Mucosa of stomach (tissue), 1 donor: ENCODE measurements around the gene KDELR1.
"Not testable (repeated sequence)": the region's sequence is repeated elsewhere in the genome, so short reads cannot be mapped to it uniquely, and the experiment has no call there.

Experiments used
- H3K27me3 ChIP-seq: one replicate; pipeline ENCODE4 v1.7.0; 2013; ENCODE audit warnings: mild to moderate bottlenecking, low read length; ENCODE audit not compliant: control insufficient read depth, insufficient read depth
- H3K36me3 ChIP-seq: one replicate; pipeline ENCODE4 v1.7.0; 2013; ENCODE audit warnings: low read length; ENCODE audit not compliant: control insufficient read depth, insufficient read depth
- H3K4me1 ChIP-seq: one replicate; pipeline ENCODE4 v1.7.0; 2013; ENCODE audit warnings: mild to moderate bottlenecking, low read length; ENCODE audit not compliant: control insufficient read depth, insufficient read depth
- H3K4me3 ChIP-seq: one replicate; pipeline ENCODE4 v1.7.0; 2013; ENCODE audit warnings: low read length
- H3K9ac ChIP-seq: one replicate; pipeline ENCODE4 v1.7.0; 2013; ENCODE audit warnings: mild to moderate bottlenecking, low read length, moderate library complexity
- H3K9me3 ChIP-seq: one replicate; pipeline ENCODE4 v1.7.0; 2013; ENCODE audit warnings: mild to moderate bottlenecking, low read length, moderate library complexity; ENCODE audit not compliant: control insufficient read depth
- donor health status: Pancreatic carcinoma.

KDELR1 gene

GRCh38 chr19:48381178-48381950 lies 10.0 kb downstream of the KDELR1 start:
- Histone ChIP-seq H3K4me3 (no peak overlapping the region), H3K27me3 (no peaks in the 10 kb centered on the region), H3K9ac (no peak overlapping the region), H3K4me1 (no peaks in the 10 kb centered on the region), H3K9me3 (no peaks in the 10 kb centered on the region), H3K36me3 (peaks cover 8% of the 10 kb centered on the region)

- Histone ChIP-seq H3K4me3 (no peak overlapping the region), H3K9me3 (no peaks in the 10 kb centered on the region), H3K36me3 (no peaks in the 10 kb centered on the region), H3K4me1 (no peaks in the 10 kb centered on the region), H3K9ac (no peak overlapping the region), H3K27me3 (no peaks in the 10 kb centered on the region)
Observed at GRCh38 chr19:48379058-48379457, 12.3 kb downstream of the KDELR1 start.

- Histone ChIP-seq H3K27me3 (no peaks in the 10 kb centered on the region), H3K9ac (no peak overlapping the region), H3K9me3 (no peaks in the 10 kb centered on the region), H3K4me3 (no peak overlapping the region), H3K36me3 (no peaks in the 10 kb centered on the region), H3K4me1 (no peaks in the 10 kb centered on the region)
Observed at GRCh38 chr19:48378194-48378570, 13.2 kb downstream of the KDELR1 start.

- Histone ChIP-seq H3K9ac (no peak overlapping the region), H3K4me3 (no peak overlapping the region), H3K4me1 (peaks cover 8% of the 10 kb centered on the region), H3K9me3 (no peaks in the 10 kb centered on the region), H3K36me3 (no peaks in the 10 kb centered on the region), H3K27me3 (no peaks in the 10 kb centered on the region)
Observed at GRCh38 chr19:48373567-48373966, 17.8 kb downstream of the KDELR1 start.

- no peak overlapping the region for H3K9ac ChIP-seq
Observed at GRCh38 chr19:48372904-48373303, 18.4 kb downstream of the KDELR1 start.

GRCh38 chr19:48371771-48372170 lies 19.6 kb downstream of the KDELR1 start:
- H3K9ac ChIP-seq, H3K9me3 ChIP-seq, H3K27me3 ChIP-seq, H3K36me3 ChIP-seq, H3K4me1 ChIP-seq, H3K4me3 ChIP-seq: not testable (repeated sequence)

More at GRCh38 chr19:48372904-48373303, 18.4 kb downstream of the KDELR1 start:
- Histone ChIP-seq H3K27me3 (no peaks in the 10 kb centered on the region), H3K9me3 (no peaks in the 10 kb centered on the region), H3K36me3 (no peaks in the 10 kb centered on the region), H3K4me1 (peaks cover 10% of the 10 kb centered on the region), H3K4me3 (no peak overlapping the region)

- Histone ChIP-seq H3K4me1 (peaks cover 10% of the 10 kb centered on the region), H3K36me3 (no peaks in the 10 kb centered on the region), H3K4me3 (no peak overlapping the region), H3K9ac (no peak overlapping the region), H3K9me3 (no peaks in the 10 kb centered on the region), H3K27me3 (no peaks in the 10 kb centered on the region)
Observed at GRCh38 chr19:48371367-48371766, 20.0 kb downstream of the KDELR1 start.

GRCh38 chr19:48370955-48371354 lies 20.4 kb downstream of the KDELR1 start:
- H3K4me1 ChIP-seq: peaks cover 10% of the 10 kb centered on the region
- no peaks in the 10 kb centered on the region for H3K27me3 ChIP-seq
- H3K9me3 ChIP-seq: no peaks in the 10 kb centered on the region
- H3K36me3 ChIP-seq: no peaks in the 10 kb centered on the region
- no peak overlapping the region for H3K4me3 ChIP-seq
- H3K9ac ChIP-seq: no peak overlapping the region

- H3K9ac ChIP-seq: no peak overlapping the region
- no peaks in the 10 kb centered on the region for H3K27me3 ChIP-seq
- H3K4me1 ChIP-seq: peaks cover 16% of the 10 kb centered on the region
- no peaks in the 10 kb centered on the region for H3K36me3 ChIP-seq
- no peak overlapping the region for H3K4me3 ChIP-seq
- H3K9me3 ChIP-seq: no peaks in the 10 kb centered on the region
Observed at GRCh38 chr19:48368936-48369335, 22.4 kb downstream of the KDELR1 start.

GRCh38 chr19:48367855-48368254 lies 23.5 kb downstream of the KDELR1 start:
- no peak overlapping the region for H3K4me3 ChIP-seq
- H3K9me3 ChIP-seq: no peaks in the 10 kb centered on the region
- no peaks in the 10 kb centered on the region for H3K27me3 ChIP-seq
- peaks cover 25% of the 10 kb centered on the region for H3K4me1 ChIP-seq
- H3K36me3 ChIP-seq: no peaks in the 10 kb centered on the region
- H3K9ac ChIP-seq: no peak overlapping the region

GRCh38 chr19:48365602-48366001 lies 25.7 kb downstream of the KDELR1 start:
- Histone ChIP-seq H3K9me3 (no peaks in the 10 kb centered on the region), H3K36me3 (no peaks in the 10 kb centered on the region), H3K9ac (no peak overlapping the region), H3K27me3 (no peaks in the 10 kb centered on the region), H3K4me3 (no peak overlapping the region), H3K4me1 (peaks cover 29% of the 10 kb centered on the region)

GRCh38 chr19:48364598-48365348 lies 26.6 kb downstream of the KDELR1 start:
- H3K27me3 ChIP-seq: no peaks in the 10 kb centered on the region
- peak overlapping the region; percentile 68 for H3K9ac ChIP-seq
- H3K36me3 ChIP-seq: no peaks in the 10 kb centered on the region
- H3K4me3 ChIP-seq: peak overlapping the region; percentile 41
- H3K4me1 ChIP-seq: peaks cover 29% of the 10 kb centered on the region
- no peaks in the 10 kb centered on the region for H3K9me3 ChIP-seq
